GM18520 (cell line): ENCODE results near the gene LCP1.

ENCODE experiments used
- ATAC-seq: cut with Tn5 transposase; IDR thresholded peaks from one replicate; pipeline ENCODE4 v1.9.1; 2021; ENCODE audit not compliant: unreplicated experiment

Gene LCP1

GRCh38 chr13:46103037-46103436, 78.9 kb downstream of the LCP1 start:
- ATAC-seq = no peak

DNA sequence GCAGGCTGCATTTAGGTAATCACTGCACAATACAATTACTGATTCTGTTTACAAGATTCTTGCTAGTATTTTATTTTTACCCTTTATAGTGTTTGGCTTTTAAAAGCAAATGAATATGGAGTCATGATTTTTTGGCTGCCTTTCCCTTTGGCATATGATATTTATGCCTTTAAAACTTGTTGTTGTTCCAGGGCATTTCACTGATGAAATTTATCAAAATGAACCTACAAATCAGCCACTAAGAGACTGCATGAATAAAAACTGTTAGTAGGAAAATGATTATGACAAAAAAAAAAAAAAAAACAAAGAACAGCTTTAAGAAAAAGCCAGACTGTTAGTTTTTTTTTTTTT, 79.7 kb downstream of the LCP1 start:
- ATAC-seq = no peak

DNA sequence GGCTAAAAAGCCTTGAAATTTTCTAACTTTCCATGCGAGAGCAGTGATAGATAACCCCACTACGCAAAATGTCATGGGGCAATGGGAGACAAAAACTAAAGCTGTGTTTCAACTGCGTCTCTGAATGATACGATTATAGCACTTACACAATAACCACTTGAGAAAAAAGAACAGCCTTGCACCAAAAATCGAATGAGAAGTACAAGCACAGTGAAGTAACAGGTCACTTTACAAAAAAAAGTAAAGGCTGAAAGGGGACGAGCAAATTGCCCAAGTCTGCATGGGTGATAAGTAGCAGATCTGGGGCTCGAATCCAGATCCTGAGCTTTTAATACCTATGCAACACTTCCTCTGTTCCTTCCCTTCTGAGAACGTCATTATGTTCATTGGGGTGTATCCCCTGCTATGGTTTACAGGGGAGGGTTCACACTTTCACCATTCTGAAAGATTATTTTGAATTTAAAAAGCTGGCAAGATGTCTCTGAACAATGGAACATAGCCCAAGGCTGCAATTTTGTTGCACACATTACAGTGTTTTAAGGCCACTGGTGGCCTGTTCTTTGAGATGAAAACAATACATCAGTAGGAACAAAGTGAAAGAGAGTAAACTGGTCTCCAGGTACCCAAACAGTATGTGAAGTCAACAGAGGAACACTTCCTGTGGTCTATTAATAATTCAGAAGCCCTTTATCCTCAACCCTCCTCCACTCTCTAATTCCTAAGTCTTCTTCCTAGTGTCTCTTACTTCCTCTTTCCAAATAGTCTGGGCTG, 80.3 kb downstream of the LCP1 start:
- ATAC-seq = no peak

- ATAC-seq = no peak
Observed at GRCh38 chr13:46101002-46101401, 81.0 kb downstream of the LCP1 start.

- ATAC-seq = no peak
Observed at GRCh38 chr13:46100191-46100815, 81.7 kb downstream of the LCP1 start.

- no peak for ATAC-seq
Observed at GRCh38 chr13:46097663-46098062, 84.3 kb downstream of the LCP1 start.

GRCh38 chr13:46097015-46097414, 85.0 kb downstream of the LCP1 start:
- no peak for ATAC-seq

GRCh38 chr13:46094478-46094877, 87.5 kb downstream of the LCP1 start:
- ATAC-seq = no peak

- no peak for ATAC-seq
Observed at GRCh38 chr13:46088821-46089562, 93.0 kb downstream of the LCP1 start.

DNA sequence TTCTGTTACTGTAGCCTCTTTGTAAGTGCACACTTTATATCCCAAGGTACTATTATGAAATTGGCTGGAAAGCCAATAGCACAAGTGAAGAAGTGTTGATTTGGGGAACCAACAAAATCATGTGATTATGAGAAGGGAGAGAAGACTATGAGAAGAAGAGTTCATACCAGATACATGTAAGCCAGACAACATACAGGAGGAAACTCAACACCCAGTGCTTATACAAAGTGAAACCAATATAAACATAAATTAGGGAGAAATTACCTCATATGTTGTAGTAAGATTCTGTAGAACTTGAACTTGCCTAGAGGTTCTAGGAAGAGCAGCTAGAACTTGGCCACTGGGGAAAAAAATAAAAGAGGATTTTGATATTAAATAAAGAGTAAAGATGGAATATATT, 94.5 kb downstream of the LCP1 start:
- no peak for ATAC-seq

- no peak for ATAC-seq
Observed at GRCh38 chr13:46086985-46087384, 95.0 kb downstream of the LCP1 start.

DNA sequence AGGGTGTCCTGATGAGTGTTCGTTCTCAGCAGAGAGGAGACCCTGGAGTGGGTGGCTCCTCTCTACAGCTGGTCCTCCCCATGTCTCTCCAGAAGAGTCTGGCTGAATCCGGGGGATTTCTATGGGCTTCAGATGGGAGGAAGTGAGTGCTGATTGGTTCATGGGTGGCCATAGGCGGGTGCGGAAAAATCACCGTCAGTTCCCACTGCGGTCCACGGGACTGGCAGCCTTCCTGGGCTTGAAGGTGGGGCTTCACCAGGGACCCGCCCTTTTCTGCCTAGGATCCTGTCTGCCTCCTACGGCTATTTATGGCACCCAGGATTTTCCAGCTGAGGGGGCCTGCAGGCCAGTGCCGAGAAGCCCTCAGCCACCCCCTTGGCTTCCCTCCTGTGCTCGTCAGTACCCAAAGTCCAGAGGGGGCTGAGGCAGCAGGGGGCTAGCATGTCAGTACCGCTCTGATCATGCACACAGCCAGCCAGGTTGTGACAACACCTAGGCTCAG, 95.5 kb downstream of the LCP1 start:
- ATAC-seq = no peak

GRCh38 chr13:46085737-46086136, 96.2 kb downstream of the LCP1 start:
- no peak for ATAC-seq

DNA sequence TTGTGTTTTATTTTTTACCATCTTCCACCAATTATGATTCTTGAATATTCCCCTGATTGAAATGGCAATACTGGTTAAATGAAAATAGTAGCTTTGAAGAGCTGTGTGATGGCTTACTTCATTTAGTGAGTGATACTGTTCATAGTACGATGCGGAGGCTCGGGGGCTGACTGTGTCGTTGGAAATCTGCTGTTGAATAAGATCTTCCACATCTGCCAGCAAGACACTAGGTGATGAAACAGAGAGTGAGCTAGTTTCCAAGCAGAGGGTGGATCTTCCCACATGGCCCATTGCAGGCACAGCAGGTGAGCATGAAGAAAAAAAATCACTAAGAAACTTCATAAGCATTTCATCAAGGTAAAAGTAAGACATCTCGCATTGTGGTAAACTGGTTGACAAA, 99.7 kb downstream of the LCP1 start:
- ATAC-seq = no peak

DNA sequence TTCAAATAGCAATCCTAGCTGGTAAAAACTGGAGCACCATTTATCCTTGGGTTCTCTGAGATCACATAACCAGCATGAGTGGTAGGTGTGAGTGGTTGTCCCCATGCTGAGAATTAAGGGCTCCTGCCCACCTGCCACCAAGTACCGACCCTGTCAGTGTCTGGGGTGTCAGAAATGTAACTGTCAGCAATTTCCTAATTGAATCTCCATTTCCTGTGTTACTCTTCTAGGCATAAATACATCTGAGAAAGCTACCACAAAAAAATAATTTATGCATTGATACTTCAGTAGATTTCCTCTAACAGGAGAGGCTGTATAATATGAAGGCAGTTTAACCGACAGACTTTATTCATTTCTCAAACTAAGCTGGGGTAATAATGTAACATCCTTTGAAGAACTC, 102.2 kb downstream of the LCP1 start:
- no peak for ATAC-seq

GRCh38 chr13:46077265-46077664, 104.7 kb downstream of the LCP1 start:
- no peak for ATAC-seq

DNA sequence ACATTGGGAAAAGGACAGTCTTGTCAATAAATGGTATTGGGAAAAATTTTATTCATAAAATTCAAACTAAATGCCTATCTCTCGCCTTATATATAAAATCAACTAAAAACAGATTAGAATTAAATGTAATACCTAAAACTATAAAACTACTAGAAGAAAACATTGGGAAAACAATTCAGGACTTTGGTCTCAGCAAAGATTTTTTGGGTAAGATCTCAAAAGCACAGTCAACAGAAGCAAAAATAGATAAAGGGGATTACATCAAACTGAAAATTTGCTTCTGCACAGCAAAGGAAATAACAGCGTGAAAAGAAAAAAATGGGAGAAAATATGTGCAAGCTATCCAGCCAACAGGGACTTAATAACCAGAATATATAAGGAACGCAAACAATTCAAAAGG, 105.2 kb downstream of the LCP1 start:
- ATAC-seq = no peak
